Uterus (tissue), 4 donors: ENCODE measurements around the gene MIF4GD. TPM values are rescaled to one million over a fixed set of nuclear protein-coding genes. Genes with fewer than 3 reads are reported as not detected.

Source experiments
- DNase-seq, 2 donors: peaks; one replicate each; pipeline ENCODE4 v3.0.0-alpha.2; 2019 to 2020
- H3K27ac ChIP-seq, 2 donors: fragments of 200-600 bp; sonication (generic); 1 replicate in 1 of 2; 2 replicates in 1 of 2; pipeline ENCODE4 v1.5.1; 2016 to 2018
- H3K27me3 ChIP-seq, 2 donors: fragments of 200-600 bp; sonication (generic); one replicate each; pipeline ENCODE4 v1.5.1; 2018 to 2019; ENCODE audit warnings: control low read depth in 1 of 2
- H3K36me3 ChIP-seq, 2 donors: fragments of 200-600 bp; sonication (generic); one replicate each; pipeline ENCODE4 v1.5.1; 2019; ENCODE audit warnings: control low read depth in 1 of 2
- H3K4me1 ChIP-seq, 2 donors: fragments of 200-600 bp; sonication (generic); one replicate each; pipeline ENCODE4 v1.5.1; 2018 to 2019; ENCODE audit warnings: control low read depth in 1 of 2
- H3K4me3 ChIP-seq, 2 donors: fragments of 200-600 bp; sonication (generic); 1 replicate in 1 of 2; 2 replicates in 1 of 2; pipeline ENCODE4 v1.5.1; 2018 to 2019; ENCODE audit warnings: mild to moderate bottlenecking in 1 of 2
- H3K9me3 ChIP-seq, 2 donors: fragments of 200-600 bp; sonication (generic); one replicate each; pipeline ENCODE4 v1.5.1; 2019; ENCODE audit warnings: control low read depth in 1 of 2
- CTCF ChIP-seq, 4 experiments: fragments of 200-600 bp in 2 of 4; fragments of 450-650 bp in 2 of 4; sonication (generic) in 2 of 4; IDR thresholded peaks; one replicate each; pipeline ENCODE4 v1.5.1; 2016 to 2019; ENCODE audit warnings: antibody characterized with exemption in 4 of 4, mild to moderate bottlenecking in 2 of 4, moderate library complexity in 1 of 4
- POLR2A ChIP-seq, 2 donors: fragments of 450-650 bp; IDR thresholded peaks; one replicate each; pipeline ENCODE4 v1.6.1; 2016; ENCODE audit warnings: antibody characterized with exemption in 2 of 2, mild to moderate bottlenecking in 1 of 2, moderate library complexity in 1 of 2
- intact Hi-C: fragments of 100-400 bp; cut with DNase I; formaldehyde crosslinking; loops from one replicate; pipeline ENCODE4 v1.15.1; 2023; ENCODE audit warnings: low total_unique reads
- total RNA-seq, 4 donors: library from RNA; depleted of rRNA in 3 of 4; stranded (reverse); fragments of >200 nt in 3 of 4; gene quantifications; one replicate each; pipeline versions ENCODE4 v1.1.0 to v1.2.4, GENCODE V29; 2014 to 2023
- donor health status: DM: yes; HTN: yes; CAD: no.

MIF4GD gene
- total RNA-seq, 4 donors from 2014 or later, result 11.7 to 45.3 (median 25.8) TPM

DNA sequence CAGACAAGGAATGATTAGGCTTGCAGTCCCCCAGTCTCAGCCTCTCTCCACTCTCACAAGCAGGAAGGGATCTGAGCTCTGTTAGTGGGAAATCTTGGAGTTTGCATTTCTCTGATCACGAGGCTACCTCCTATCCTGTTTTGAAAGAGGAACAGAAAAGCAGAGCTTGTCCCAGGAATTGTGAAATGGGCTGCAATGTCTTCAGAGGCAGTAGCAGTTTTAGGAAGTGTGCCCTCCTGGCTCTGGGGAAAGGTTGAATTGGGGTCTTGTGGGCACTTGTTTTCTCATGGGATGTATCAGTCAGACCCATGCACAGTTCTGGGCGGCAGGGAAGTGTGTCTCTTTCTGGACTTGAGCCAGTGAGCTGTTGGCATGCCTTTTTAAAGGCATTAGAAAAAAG is 42.7 kb downstream of the MIF4GD start:
- no peak for DNase-seq

DNA sequence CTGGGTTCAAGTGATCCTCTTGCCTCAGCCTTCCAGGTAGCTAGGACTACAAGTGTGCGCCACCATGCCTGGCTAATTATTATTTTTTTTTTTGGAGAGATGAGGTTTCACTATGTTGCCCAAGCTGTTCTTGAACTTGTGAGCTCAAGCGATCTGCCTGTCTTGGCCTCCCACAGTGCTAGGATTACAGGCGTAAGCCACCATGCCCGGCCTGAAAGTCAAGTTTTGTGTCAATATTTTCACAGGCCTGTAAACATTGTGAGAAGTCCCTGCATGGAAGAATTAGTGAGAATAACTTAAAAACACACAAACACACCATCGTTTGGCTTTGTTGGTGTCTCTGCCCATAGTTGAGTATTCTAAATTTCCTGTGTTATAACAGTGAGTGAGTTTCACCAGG is 43.3 kb downstream of the MIF4GD start:
- Histone ChIP-seq H3K27ac (no peak overlapping the region), H3K4me3 (no peak overlapping the region), H3K27me3 (no peaks in the 10 kb centered on the region), H3K9me3 (no peaks in the 10 kb centered on the region), H3K4me1 (no peaks in the 10 kb centered on the region), H3K36me3 (no peaks in the 10 kb centered on the region)
- TF ChIP-seq CTCF (IDR thresholded peaks at IDR 0.05), result no peak
- TF ChIP-seq POLR2A (IDR thresholded peaks at IDR 0.05), result no peak
- intact Hi-C loops, result no loop called here
- DNase-seq, result no peak

More for the DNA sequence above, 42.7 kb downstream of the MIF4GD start:
- no peaks in the 10 kb centered on the region for H3K4me1 ChIP-seq
- no peak overlapping the region for H3K4me3 ChIP-seq
- no peak overlapping the region for H3K27ac ChIP-seq
- no peaks in the 10 kb centered on the region for H3K9me3 ChIP-seq
- no peak for TF ChIP-seq POLR2A (IDR thresholded peaks at IDR 0.05)
- no peak for TF ChIP-seq CTCF (IDR thresholded peaks at IDR 0.05)
- H3K36me3 ChIP-seq, result no peaks in the 10 kb centered on the region
- no peaks in the 10 kb centered on the region for H3K27me3 ChIP-seq
- intact Hi-C loops, result no loop called here

GRCh38 chr17:75225016-75225415 is 46.0 kb downstream of the MIF4GD start:
- Histone ChIP-seq H3K27ac (no peak overlapping the region), H3K9me3 (no peaks in the 10 kb centered on the region), H3K27me3 (no peaks in the 10 kb centered on the region), H3K4me3 (no peak overlapping the region), H3K4me1 (no peaks in the 10 kb centered on the region), H3K36me3 (no peaks in the 10 kb centered on the region)
- TF ChIP-seq CTCF (IDR thresholded peaks at IDR 0.05) (no peak), POLR2A (IDR thresholded peaks at IDR 0.05) (no peak)
- intact Hi-C loops, result no loop called here
- no peak for DNase-seq

DNA sequence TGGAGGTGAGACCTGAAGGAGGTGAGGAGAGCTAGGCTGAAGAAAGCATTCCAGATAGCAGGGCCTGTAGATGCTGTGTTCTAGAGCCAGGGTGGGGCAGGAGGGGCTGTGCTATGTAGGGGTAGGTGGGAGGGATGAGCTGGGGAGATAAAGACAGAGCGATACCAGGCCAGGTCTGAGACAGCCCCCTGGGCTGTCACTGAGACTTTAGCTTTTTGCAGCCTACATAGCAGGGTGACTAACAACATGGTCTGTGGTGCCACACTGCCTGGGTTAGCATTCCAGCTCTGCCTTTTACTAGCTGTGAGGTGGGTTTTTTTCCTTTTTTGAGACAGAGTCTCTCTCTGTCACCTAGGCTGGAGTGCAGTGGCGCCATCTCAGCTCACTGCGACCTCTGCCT is 51.2 kb downstream of the MIF4GD start:
- Histone ChIP-seq H3K27me3 (no peaks in the 10 kb centered on the region), H3K27ac (no peak overlapping the region), H3K9me3 (no peaks in the 10 kb centered on the region), H3K4me1 (no peaks in the 10 kb centered on the region), H3K4me3 (no peak overlapping the region), H3K36me3 (no peaks in the 10 kb centered on the region)
- TF ChIP-seq POLR2A (IDR thresholded peaks at IDR 0.05), result no peak
- no peak for TF ChIP-seq CTCF (IDR thresholded peaks at IDR 0.05)
- intact Hi-C loops, result no loop called here
- no peak for DNase-seq

DNA sequence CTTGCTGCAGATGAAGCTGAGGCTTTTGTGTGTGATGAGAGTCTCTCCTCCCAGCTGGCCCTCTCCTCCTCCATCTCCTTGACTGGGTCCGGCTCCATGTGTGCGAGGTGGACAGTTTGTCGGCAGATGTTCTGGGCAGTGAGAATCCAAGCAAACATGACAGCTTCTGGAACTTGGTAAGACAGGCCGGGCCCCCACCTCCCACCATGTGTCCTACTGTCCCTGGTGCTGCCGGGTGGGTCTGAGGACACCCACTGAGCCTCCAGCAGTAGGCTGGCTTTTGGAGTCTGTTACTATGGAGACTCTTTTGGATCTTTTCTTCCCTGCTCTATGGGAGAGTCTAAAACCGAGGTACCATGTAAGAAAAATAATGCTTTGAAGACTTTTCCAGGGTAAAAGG is 52.9 kb downstream of the MIF4GD start:
- no peak for DNase-seq
- no peak overlapping the region for H3K27ac ChIP-seq
- no peaks in the 10 kb centered on the region for H3K4me1 ChIP-seq
- H3K27me3 ChIP-seq, result no peaks in the 10 kb centered on the region
- intact Hi-C loops, result no loop called here
- TF ChIP-seq POLR2A (IDR thresholded peaks at IDR 0.05) (no peak), CTCF (IDR thresholded peaks at IDR 0.05) (no peak)
- H3K4me3 ChIP-seq, result no peak overlapping the region
- H3K9me3 ChIP-seq, result no peaks in the 10 kb centered on the region
- H3K36me3 ChIP-seq, result no peaks in the 10 kb centered on the region

Other genes with a start within 250 kb of the MIF4GD start
- 100 to 1,000 TPM; 117 to 282 (median 168) TPM for gene ATP5PD, start 224.3 kb downstream of the MIF4GD start, total RNA-seq
- 10 to 100 TPM in 2 of 4 donors, 1 to 10 TPM in 2; 2.4 to 39.0 (median 15.0) TPM for gene KCTD2, start 224.0 kb downstream of the MIF4GD start, total RNA-seq
- 10 to 100 TPM in 2 of 4 donors, 1 to 10 TPM in 1, not detected in 1; 4.1 to 17.5 (median 12.1) TPM for gene SLC16A5, start 183.3 kb downstream of the MIF4GD start, total RNA-seq
- 1 to 10 TPM in 2 of 4 donors, under 1 TPM in 2; 0.29 to 9.2 (median 2.0) TPM for gene ARMC7, start 161.3 kb downstream of the MIF4GD start, total RNA-seq
- 10 to 100 TPM; 30.2 to 60.0 (median 44.9) TPM for gene NT5C, start 139.5 kb downstream of the MIF4GD start, total RNA-seq
- 10 to 100 TPM in 2 of 4 donors, 1 to 10 TPM in 2; 3.6 to 46.8 (median 11.6) TPM for gene JPT1, start 116.7 kb downstream of the MIF4GD start, total RNA-seq
- gene SUMO2, start 88.3 kb downstream of the MIF4GD start, total RNA-seq, result 100 to 1,000 TPM in 2 of 4 donors, 10 to 100 TPM in 2; 57.4 to 427 (median 102) TPM
- 100 to 1,000 TPM in 1 of 4 donors, 10 to 100 TPM in 3; 17.1 to 108 (median 39.1) TPM for gene NUP85, start 65.6 kb downstream of the MIF4GD start, total RNA-seq
- gene GGA3, start 9.6 kb downstream of the MIF4GD start, total RNA-seq, result 100 to 1,000 TPM in 1 of 4 donors, 10 to 100 TPM in 2, 1 to 10 TPM in 1; 9.4 to 104 (median 40.1) TPM
- gene MRPS7, start 9.4 kb downstream of the MIF4GD start, total RNA-seq, result 10 to 100 TPM; 13.1 to 42.1 (median 33.0) TPM
- gene SLC25A19, start 18.2 kb upstream of the MIF4GD start, total RNA-seq, result 10 to 100 TPM in 2 of 4 donors, 1 to 10 TPM in 2; 4.7 to 59.9 (median 10.1) TPM
- 100 to 1,000 TPM in 1 of 4 donors, 10 to 100 TPM in 3; 51.5 to 127 (median 78.1) TPM for gene GRB2, start 134.4 kb upstream of the MIF4GD start, total RNA-seq
- 10 to 100 TPM in 2 of 4 donors, 1 to 10 TPM in 2; 3.8 to 91.2 (median 26.0) TPM for gene TMEM94, start 185.4 kb upstream of the MIF4GD start, total RNA-seq
- 100 to 1,000 TPM in 1 of 4 donors, 10 to 100 TPM in 1, 1 to 10 TPM in 2; 7.4 to 122 (median 15.5) TPM for gene CASKIN2, start 244.3 kb upstream of the MIF4GD start, total RNA-seq
- gene TSEN54, start 245.3 kb upstream of the MIF4GD start, total RNA-seq, result 100 to 1,000 TPM in 1 of 4 donors, 10 to 100 TPM in 3; 17.4 to 102 (median 20.6) TPM